Measurements from ENCODE around the gene IHH.

DNA sequence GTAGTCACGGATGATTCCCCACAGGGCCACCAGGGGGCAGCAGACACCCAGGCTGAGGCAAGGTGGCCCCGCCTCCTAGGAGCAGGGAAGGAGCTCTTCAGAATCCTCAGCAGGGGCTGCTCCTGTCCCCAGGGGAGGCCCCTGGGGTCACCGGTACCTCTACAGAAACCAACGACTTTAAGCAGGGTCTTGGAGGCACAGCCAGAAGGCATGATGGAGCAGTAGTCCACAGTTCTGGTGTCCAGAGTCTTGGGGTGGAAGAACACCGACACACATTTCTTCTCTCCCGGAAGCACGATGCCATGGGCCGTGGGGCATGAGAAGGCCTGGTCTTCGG, 30.9 kb downstream of the IHH start:
- TF ChIP-seq EZH2 (IDR thresholded peaks at IDR 0.05; ENCODE audit: borderline replicate concordance, insufficient read depth, low read depth, low read length, poor library complexity, severe bottlenecking): no peak
- peak; percentile 99 for TF ChIP-seq CTCF (IDR thresholded peaks at IDR 0.05)

Measured in B cell (primary cell).